ENCODE data around the gene NUCKS1.
"Not testable (repeated sequence)": the region's sequence is repeated elsewhere in the genome, so short reads cannot be mapped to it uniquely, and the experiment has no call there.

The NUCKS1 gene

GRCh38 chr1:205729945-205730610 lies 19.9 kb downstream of the NUCKS1 start:
- no peak for DNase-seq (ENCODE audit: low read depth, low spot score)

GRCh38 chr1:205726619-205727125 lies 23.3 kb downstream of the NUCKS1 start:
- DNase-seq (ENCODE audit: low read depth, low spot score), result no peak

GRCh38 chr1:205725514-205725913 lies 24.5 kb downstream of the NUCKS1 start:
- DNase-seq (ENCODE audit: low read depth, low spot score), result no peak

- not testable (repeated sequence) for DNase-seq (ENCODE audit: low read depth, low spot score)
Observed at GRCh38 chr1:205720740-205721139, 29.2 kb downstream of the NUCKS1 start.

- no peak for DNase-seq (ENCODE audit: low read depth, low spot score)
Observed at GRCh38 chr1:205719762-205720161, 30.2 kb downstream of the NUCKS1 start.

GRCh38 chr1:205719015-205719414 lies 31.0 kb downstream of the NUCKS1 start:
- no peak for DNase-seq (ENCODE audit: low read depth, low spot score)

GRCh38 chr1:205716371-205717132 lies 33.4 kb downstream of the NUCKS1 start:
- DNase-seq (ENCODE audit: low read depth, low spot score), result no peak

GRCh38 chr1:205715628-205716027 lies 34.4 kb downstream of the NUCKS1 start:
- DNase-seq (ENCODE audit: low read depth, low spot score), result no peak

- no peak for DNase-seq (ENCODE audit: low read depth, low spot score)
Observed at GRCh38 chr1:205714906-205715246, 35.1 kb downstream of the NUCKS1 start.

- no peak for DNase-seq (ENCODE audit: low read depth, low spot score)
Observed at GRCh38 chr1:205714190-205714905, 35.6 kb downstream of the NUCKS1 start.

GRCh38 chr1:205711105-205712048 lies 38.6 kb downstream of the NUCKS1 start:
- no peak for DNase-seq (ENCODE audit: low read depth, low spot score)

GRCh38 chr1:205710201-205711062 lies 39.5 kb downstream of the NUCKS1 start:
- DNase-seq (ENCODE audit: low read depth, low spot score), result no peak

GRCh38 chr1:205709640-205710039 lies 40.3 kb downstream of the NUCKS1 start:
- no peak for DNase-seq (ENCODE audit: low read depth, low spot score)

GRCh38 chr1:205709059-205709398 lies 41.0 kb downstream of the NUCKS1 start:
- DNase-seq (ENCODE audit: low read depth, low spot score), result no peak

- no peak for DNase-seq (ENCODE audit: low read depth, low spot score)
Observed at GRCh38 chr1:205706601-205707502, 43.1 kb downstream of the NUCKS1 start.

- no peak for DNase-seq (ENCODE audit: low read depth, low spot score)
Observed at GRCh38 chr1:205704903-205705302, 45.1 kb downstream of the NUCKS1 start.

GRCh38 chr1:205703072-205703471 lies 46.9 kb downstream of the NUCKS1 start:
- no peak for DNase-seq (ENCODE audit: low read depth, low spot score)

GRCh38 chr1:205701891-205702290 lies 48.1 kb downstream of the NUCKS1 start:
- DNase-seq (ENCODE audit: low read depth, low spot score), result no peak

- DNase-seq (ENCODE audit: low read depth, low spot score), result no peak
Observed at GRCh38 chr1:205701420-205701819, 48.6 kb downstream of the NUCKS1 start.
